ENCODE measurements around the gene NCL. TPM values are rescaled to one million over a fixed set of nuclear protein-coding genes. Genes with fewer than 3 reads are reported as not detected.

The NCL gene
- total and polyA plus RNA-seq, 2 of the 4 experiments (the other 2 are of a cell fraction), result 267 to 289 TPM

- intact Hi-C loops (cut with micrococcal nuclease) (no loop called here), dilution Hi-C loops (cut with HindIII; ENCODE audit: low sequenced_read_pairs, unreplicated experiment) (no loop called here), in situ Hi-C loops (cut with MboI; ENCODE audit: low sequenced_read_pairs) (no loop called here)
- Histone ChIP-seq H3K23ac (ENCODE audit: low read depth, low read length) (no peak overlapping the region), H3K18ac (ENCODE audit: low read depth, low read length) (no peak overlapping the region), H3K9me1 (ENCODE audit: insufficient read depth, low read length) (no peaks in the 10 kb centered on the region), H3K9ac (ENCODE audit: low read depth, low read length) (no peak overlapping the region), H2AK5ac (ENCODE audit: low read depth, low read length) (no peak overlapping the region), H2BK120ac (ENCODE audit: low read depth, low read length) (no peak overlapping the region), H4K8ac (ENCODE audit: low read depth in 2 of 2, low read length in 2 of 2) (no peak overlapping the region), H3K4me2 (ENCODE audit: low read depth, low read length) (no peak overlapping the region), H4K91ac (ENCODE audit: insufficient read depth, low read depth, low read length) (no peak overlapping the region), H3K27ac (ENCODE audit: insufficient read depth, low read length) (no peak overlapping the region), H3K14ac (replicated peaks; ENCODE audit: low read depth, low read length) (no peak overlapping the region), H2BK15ac (ENCODE audit: low read depth, low read length) (no peak overlapping the region), H2BK5ac (ENCODE audit: low read depth, low read length, poor library complexity, severe bottlenecking) (no peak overlapping the region), H3K27me3 (ENCODE audit: control insufficient read depth, insufficient read depth, low read length) (no peaks in the 10 kb centered on the region), H3K4me3 (ENCODE audit: insufficient read depth, low read depth, low read length) (no peak overlapping the region), H3K56ac (ENCODE audit: extremely low read depth, insufficient read depth, low read length) (no peak overlapping the region), H3K9me3 (ENCODE audit: control insufficient read depth, insufficient read depth, low read length) (no peaks in the 10 kb centered on the region), H3K36me3 (ENCODE audit: control insufficient read depth, insufficient read depth, low read length) (no peaks in the 10 kb centered on the region), H3K4ac (ENCODE audit: low read depth, low read length) (no peak overlapping the region), H4K5ac (ENCODE audit: low read depth, low read length) (no peak overlapping the region), H3K79me1 (ENCODE audit: low read depth in 1 of 2, low read length in 2 of 2) (no peaks in the 10 kb centered on the region), H2AK9ac (replicated peaks; ENCODE audit: low read depth, low read length, poor library complexity) (no peak overlapping the region), H2AFZ (replicated peaks; ENCODE audit: low read length, poor library complexity) (no peak overlapping the region), H3K4me1 (ENCODE audit: control insufficient read depth, insufficient read depth, low read length) (no peaks in the 10 kb centered on the region), H4K20me1 (ENCODE audit: insufficient read depth, low read length) (no peaks in the 10 kb centered on the region), H2BK20ac (ENCODE audit: low read depth, low read length) (no peak overlapping the region)
- ChIA-PET CTCF (interaction anchor here (0.6 kb wide), 1 partner anchor 174 kb away, joined by 3 read pairs; no protein-coding TSS in a partner anchor), POLR2A (ENCODE audit: unreplicated experiment) (no interaction called here)
- no peak for ATAC-seq (ENCODE audit: low read depth)
- 83% methylated on average over 1 of the region's 3 CpGs; no CpG with 5 or more reads in 1 of the 2 experiments for WGBS, 2 experiments (ENCODE audit: extremely low coverage in 2 of 2, insufficient read length in 1 of 2)
- no peak for DNase-seq
- TF ChIP-seq MAZ (IDR thresholded peaks at IDR 0.05; ENCODE audit: borderline replicate concordance, low read depth, low read length) (no peak), USF2 (IDR thresholded peaks at IDR 0.05; ENCODE audit: low read depth, low read length) (no peak), CEBPB (IDR thresholded peaks at IDR 0.05; ENCODE audit: low read depth, low read length) (no peak), NFE2L2 (IDR thresholded peaks at IDR 0.05; ENCODE audit: low read depth, low read length) (no peak), SMC3 (IDR thresholded peaks at IDR 0.05; ENCODE audit: low read depth, low read length) (no peak), RFX5 (IDR thresholded peaks at IDR 0.05; ENCODE audit: low read depth, low read length) (no peak), MXI1 (IDR thresholded peaks at IDR 0.05; ENCODE audit: borderline replicate concordance, low read depth, low read length) (no peak), MAFK (IDR thresholded peaks at IDR 0.05; ENCODE audit: low read depth, low read length) (no peak), RCOR1 (IDR thresholded peaks at IDR 0.05; ENCODE audit: insufficient replicate concordance, low read length) (no peak), FOS (IDR thresholded peaks at IDR 0.05; ENCODE audit: low read depth, low read length) (no peak), POLR2A (IDR thresholded peaks at IDR 0.05; ENCODE audit: low read depth, low read length) (no peak), BHLHE40 (IDR thresholded peaks at IDR 0.05; ENCODE audit: low read depth, low read length) (no peak), CTCF (conservative IDR thresholded peaks at IDR 0.05; ENCODE audit: low read depth, low read length) (no peak), CHD1 (IDR thresholded peaks at IDR 0.05; ENCODE audit: low read depth, low read length) (no peak), RAD21 (IDR thresholded peaks at IDR 0.05; ENCODE audit: low read length) (no peak)
- TF ChIP-seq, protein P1, sequence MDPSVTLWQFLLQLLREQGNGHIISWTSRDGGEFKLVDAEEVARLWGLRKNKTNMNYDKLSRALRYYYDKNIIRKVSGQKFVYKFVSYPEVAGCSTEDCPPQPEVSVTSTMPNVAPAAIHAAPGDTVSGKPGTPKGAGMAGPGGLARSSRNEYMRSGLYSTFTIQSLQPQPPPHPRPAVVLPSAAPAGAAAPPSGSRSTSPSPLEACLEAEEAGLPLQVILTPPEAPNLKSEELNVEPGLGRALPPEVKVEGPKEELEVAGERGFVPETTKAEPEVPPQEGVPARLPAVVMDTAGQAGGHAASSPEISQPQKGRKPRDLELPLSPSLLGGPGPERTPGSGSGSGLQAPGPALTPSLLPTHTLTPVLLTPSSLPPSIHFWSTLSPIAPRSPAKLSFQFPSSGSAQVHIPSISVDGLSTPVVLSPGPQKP (IDR thresholded peaks at IDR 0.05; ENCODE audit: borderline replicate concordance, low read depth, low read length), result no peak
- BruUV-seq (replicated peaks), result no TSS peak
Measured at GRCh38 chr2:231503766-231504165, 39.5 kb upstream of the NCL start.
